ENCODE measurements around the gene CPN1. TPM values are rescaled to one million over a fixed set of nuclear protein-coding genes. Genes with fewer than 3 reads are reported as not detected.

Gene CPN1
- total and polyA plus RNA-seq, 10 of the 15 experiments (the other 5 are each of a cell fraction or from before 2014, with no cell fraction given): 0.03 to 0.10 TPM; not detected in 8

DNA sequence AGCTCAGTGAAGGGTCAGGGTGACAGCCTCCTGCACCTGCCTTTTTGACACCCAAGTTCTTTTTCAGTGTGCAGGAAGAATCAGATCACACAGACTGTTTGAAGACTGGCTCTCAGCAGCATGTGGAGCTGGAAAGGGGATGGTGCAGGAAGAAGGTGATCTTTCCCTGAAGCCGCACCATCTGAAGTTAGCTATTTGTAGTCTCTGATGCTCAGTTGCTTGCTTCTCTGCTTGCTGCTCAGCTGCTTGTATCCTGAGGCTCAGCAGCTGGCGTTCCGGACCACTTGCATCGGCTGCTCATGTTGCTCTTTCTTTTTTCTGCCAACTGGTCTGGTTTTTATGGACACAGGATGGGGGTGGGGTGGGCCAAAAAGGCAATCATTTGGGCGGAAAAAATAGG lies 56.1 kb downstream of the CPN1 start:
- POLR2A ChIA-PET: no interaction called here
- 80% methylated on average over 5 of the region's 5 CpGs for WGBS (ENCODE audit: insufficient coverage, insufficient replicate concordance, low lambda C conversion rate, missing lambda C conversion rate)

DNA sequence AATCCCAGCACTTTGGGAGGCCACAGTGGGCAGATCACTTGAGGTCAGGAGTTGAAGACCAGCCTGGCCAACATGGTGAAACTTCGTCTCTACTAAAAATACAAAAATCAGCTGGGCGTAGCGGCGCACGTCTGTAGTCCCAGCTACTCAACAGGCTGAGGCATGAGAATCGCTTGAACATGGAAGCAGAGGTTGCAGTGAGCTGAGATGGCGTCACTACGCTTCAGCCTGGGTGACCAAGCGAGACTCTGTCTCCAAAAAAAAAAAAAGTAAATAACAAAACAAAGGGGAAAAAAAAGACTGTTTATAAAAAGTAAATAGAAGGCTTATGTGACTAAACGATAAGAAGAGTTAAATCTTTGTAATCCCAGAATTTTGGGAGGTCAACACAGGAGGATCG lies 56.9 kb downstream of the CPN1 start:
- Histone ChIP-seq H3K9me3 (replicated peaks; ENCODE audit: control insufficient read depth, insufficient read depth, low read length) (peaks cover 10% of the 10 kb centered on the region; the same call in 2 of the 3 replicates), H3K4me3 (no peak overlapping the region), H2AFZ (ENCODE audit: control insufficient read depth, low read depth, low read length) (no peak overlapping the region), H3K27me3 (replicated peaks in 1 of 2; ENCODE audit: control insufficient read depth in 2 of 2, insufficient read depth in 2 of 2, low read length in 1 of 2) (no peaks in the 10 kb centered on the region), H3K27ac (ENCODE audit: control insufficient read depth, insufficient read depth) (no peak overlapping the region), H3K79me2 (ENCODE audit: control insufficient read depth, insufficient read depth, low read length) (no peaks in the 10 kb centered on the region), H3K4me2 (ENCODE audit: control insufficient read depth, insufficient read depth) (no peak overlapping the region), H4K20me1 (ENCODE audit: control insufficient read depth, insufficient read depth) (no peaks in the 10 kb centered on the region), H3K4me1 (ENCODE audit: control insufficient read depth, insufficient read depth, low read length) (peaks cover 21% of the 10 kb centered on the region), H3K9ac (ENCODE audit: control insufficient read depth, insufficient read depth, low read length) (no peak overlapping the region), H3K36me3 (ENCODE audit: control insufficient read depth in 2 of 2, insufficient read depth in 2 of 2, low read length in 1 of 2) (no peaks in the 10 kb centered on the region)
- POLR2A ChIA-PET: interaction anchor here (0.6 to 1.2 kb wide), 2 partner anchors 14 to 16 kb away, joined by 3 read pairs; no protein-coding TSS in a partner anchor
- RAD21 ChIA-PET (ENCODE audit: unreplicated experiment): interaction anchor here (1.8 kb wide), 1 partner anchor 21 kb away, joined by 7 read pairs; no protein-coding TSS in a partner anchor
- in situ Hi-C loops (cut with MboI): no loop called here
- 82% methylated on average over 9 of the region's 11 CpGs for WGBS (ENCODE audit: insufficient coverage, insufficient replicate concordance, low lambda C conversion rate, missing lambda C conversion rate)
- CTCF ChIA-PET: interaction anchor here (0.8 to 1.7 kb wide), 3 partner anchors 21 to 172 kb away, joined by 4 read pairs; no protein-coding TSS in a partner anchor
- SMC1A ChIA-PET (ENCODE audit: uncharacterized antibody, unreplicated experiment): interaction anchor here (0.6 to 1.5 kb wide), 5 partner anchors 10 to 86 kb away, joined by 3 to 9 read pairs (median 4); no protein-coding TSS in a partner anchor
- intact Hi-C loops (cut with micrococcal nuclease; ENCODE audit: unreplicated experiment): no loop called here
- no TSS peak for BruUV-seq (replicated peaks)
- no peak for ATAC-seq
- no peak for DNase-seq (ENCODE audit: low read depth, low spot score)
- FAIRE-seq: no peak
- TF ChIP-seq, protein P1, sequence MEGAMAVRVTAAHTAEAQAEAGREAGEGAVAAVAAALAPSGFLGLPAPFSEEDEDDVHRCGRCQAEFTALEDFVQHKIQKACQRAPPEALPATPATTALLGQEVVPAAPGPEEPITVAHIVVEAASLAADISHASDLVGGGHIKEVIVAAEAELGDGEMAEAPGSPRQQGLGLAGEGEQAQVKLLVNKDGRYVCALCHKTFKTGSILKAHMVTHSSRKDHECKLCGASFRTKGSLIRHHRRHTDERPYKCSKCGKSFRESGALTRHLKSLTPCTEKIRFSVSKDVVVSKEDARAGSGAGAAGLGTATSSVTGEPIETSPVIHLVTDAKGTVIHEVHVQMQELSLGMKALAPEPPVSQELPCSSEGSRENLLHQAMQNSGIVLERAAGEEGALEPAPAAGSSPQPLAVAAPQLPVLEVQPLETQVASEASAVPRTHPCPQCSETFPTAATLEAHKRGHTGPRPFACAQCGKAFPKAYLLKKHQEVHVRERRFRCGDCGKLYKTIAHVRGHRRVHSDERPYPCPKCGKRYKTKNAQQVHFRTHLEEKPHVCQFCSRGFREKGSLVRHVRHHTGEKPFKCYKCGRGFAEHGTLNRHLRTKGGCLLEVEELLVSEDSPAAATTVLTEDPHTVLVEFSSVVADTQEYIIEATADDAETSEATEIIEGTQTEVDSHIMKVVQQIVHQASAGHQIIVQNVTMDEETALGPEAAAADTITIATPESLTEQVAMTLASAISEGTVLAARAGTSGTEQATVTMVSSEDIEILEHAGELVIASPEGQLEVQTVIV (IDR thresholded peaks at IDR 0.05; ENCODE audit: borderline replicate concordance, partially characterized antibody): no peak
- TF ChIP-seq TBL1XR1 (IDR thresholded peaks at IDR 0.05; ENCODE audit: low read depth, low read length): no peak
- TF ChIP-seq, protein P2, sequence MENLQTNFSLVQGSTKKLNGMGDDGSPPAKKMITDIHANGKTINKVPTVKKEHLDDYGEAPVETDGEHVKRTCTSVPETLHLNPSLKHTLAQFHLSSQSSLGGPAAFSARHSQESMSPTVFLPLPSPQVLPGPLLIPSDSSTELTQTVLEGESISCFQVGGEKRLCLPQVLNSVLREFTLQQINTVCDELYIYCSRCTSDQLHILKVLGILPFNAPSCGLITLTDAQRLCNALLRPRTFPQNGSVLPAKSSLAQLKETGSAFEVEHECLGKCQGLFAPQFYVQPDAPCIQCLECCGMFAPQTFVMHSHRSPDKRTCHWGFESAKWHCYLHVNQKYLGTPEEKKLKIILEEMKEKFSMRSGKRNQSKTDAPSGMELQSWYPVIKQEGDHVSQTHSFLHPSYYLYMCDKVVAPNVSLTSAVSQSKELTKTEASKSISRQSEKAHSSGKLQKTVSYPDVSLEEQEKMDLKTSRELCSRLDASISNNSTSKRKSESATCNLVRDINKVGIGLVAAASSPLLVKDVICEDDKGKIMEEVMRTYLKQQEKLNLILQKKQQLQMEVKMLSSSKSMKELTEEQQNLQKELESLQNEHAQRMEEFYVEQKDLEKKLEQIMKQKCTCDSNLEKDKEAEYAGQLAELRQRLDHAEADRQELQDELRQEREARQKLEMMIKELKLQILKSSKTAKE (IDR thresholded peaks at IDR 0.05; ENCODE audit: low read depth, poor library complexity, severe bottlenecking): no peak
- TF ChIP-seq FOXK2 (IDR thresholded peaks at IDR 0.05): no peak
- no peak for TF ChIP-seq EP300 (IDR thresholded peaks at IDR 0.05; ENCODE audit: borderline replicate concordance in 1 of 2, control insufficient read depth in 1 of 2, low read depth in 2 of 2, low read length in 2 of 2)
- TF ChIP-seq, protein P3, sequence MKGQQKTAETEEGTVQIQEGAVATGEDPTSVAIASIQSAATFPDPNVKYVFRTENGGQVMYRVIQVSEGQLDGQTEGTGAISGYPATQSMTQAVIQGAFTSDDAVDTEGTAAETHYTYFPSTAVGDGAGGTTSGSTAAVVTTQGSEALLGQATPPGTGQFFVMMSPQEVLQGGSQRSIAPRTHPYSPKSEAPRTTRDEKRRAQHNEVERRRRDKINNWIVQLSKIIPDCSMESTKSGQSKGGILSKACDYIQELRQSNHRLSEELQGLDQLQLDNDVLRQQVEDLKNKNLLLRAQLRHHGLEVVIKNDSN (IDR thresholded peaks at IDR 0.05; ENCODE audit: borderline replicate concordance, extremely low read length, insufficient read depth, low read depth, low read length): no peak

More for the DNA sequence above, 56.1 kb downstream of the CPN1 start:
- H3K27me3 ChIP-seq (replicated peaks in 1 of 2; ENCODE audit: control insufficient read depth in 2 of 2, insufficient read depth in 2 of 2, low read length in 1 of 2): no peaks in the 10 kb centered on the region
- ChIA-PET CTCF (interaction anchor here (1.3 to 2.0 kb wide), 3 partner anchors 20 to 173 kb away, joined by 4 to 7 read pairs (median 4); no protein-coding TSS in a partner anchor), SMC1A (ENCODE audit: uncharacterized antibody, unreplicated experiment) (interaction anchor here (0.7 to 1.5 kb wide), 4 partner anchors 9 to 20 kb away, joined by 4 to 9 read pairs (median 4); no protein-coding TSS in a partner anchor), RAD21 (ENCODE audit: unreplicated experiment) (interaction anchor here (1.8 kb wide), 1 partner anchor 20 kb away, joined by 7 read pairs; no protein-coding TSS in a partner anchor)
- peaks cover 10% of the 10 kb centered on the region; the same call in 2 of the 3 replicates for H3K9me3 ChIP-seq (replicated peaks; ENCODE audit: control insufficient read depth, insufficient read depth, low read length)
- BruUV-seq (replicated peaks): no TSS peak
- no peak for TF ChIP-seq MTA2 (IDR thresholded peaks at IDR 0.05; ENCODE audit: low read depth)
- H2AFZ ChIP-seq (ENCODE audit: control insufficient read depth, low read depth, low read length): peak overlapping the region; percentile 42; the same call in 1 of the 2 replicates
- H3K9ac ChIP-seq (ENCODE audit: control insufficient read depth, insufficient read depth, low read length): no peak overlapping the region
- H4K20me1 ChIP-seq (ENCODE audit: control insufficient read depth, insufficient read depth): no peaks in the 10 kb centered on the region
- no peaks in the 10 kb centered on the region for H3K36me3 ChIP-seq (ENCODE audit: control insufficient read depth in 2 of 2, insufficient read depth in 2 of 2, low read length in 1 of 2)
- intact Hi-C loops (cut with micrococcal nuclease; ENCODE audit: unreplicated experiment): no loop called here
- ATAC-seq (no peak), FAIRE-seq (no peak), DNase-seq (ENCODE audit: low read depth, low spot score) (no peak)
- H3K4me1 ChIP-seq (ENCODE audit: control insufficient read depth, insufficient read depth, low read length): peaks cover 14% of the 10 kb centered on the region
- in situ Hi-C loops (cut with MboI): no loop called here
- H3K4me3 ChIP-seq: no peak overlapping the region
- H3K4me2 ChIP-seq (ENCODE audit: control insufficient read depth, insufficient read depth): no peak overlapping the region
- H3K79me2 ChIP-seq (ENCODE audit: control insufficient read depth, insufficient read depth, low read length): no peaks in the 10 kb centered on the region
- no peak overlapping the region for H3K27ac ChIP-seq (ENCODE audit: control insufficient read depth, insufficient read depth)

Data from GM12878 (cell line).